Activated CD8-positive, alpha-beta memory T cell treated with anti-CD3 and anti-CD28 coated beads, Interleukin-2, amount 50 U/mL, for 1 hour (primary cell): ENCODE data around the gene TSC22D1.

Experiments
- DNase-seq: peaks from one replicate; pipeline ENCODE4 v3.0.0-alpha.2; 2020; ENCODE audit errors: extremely low read depth

TSC22D1 gene

DNA sequence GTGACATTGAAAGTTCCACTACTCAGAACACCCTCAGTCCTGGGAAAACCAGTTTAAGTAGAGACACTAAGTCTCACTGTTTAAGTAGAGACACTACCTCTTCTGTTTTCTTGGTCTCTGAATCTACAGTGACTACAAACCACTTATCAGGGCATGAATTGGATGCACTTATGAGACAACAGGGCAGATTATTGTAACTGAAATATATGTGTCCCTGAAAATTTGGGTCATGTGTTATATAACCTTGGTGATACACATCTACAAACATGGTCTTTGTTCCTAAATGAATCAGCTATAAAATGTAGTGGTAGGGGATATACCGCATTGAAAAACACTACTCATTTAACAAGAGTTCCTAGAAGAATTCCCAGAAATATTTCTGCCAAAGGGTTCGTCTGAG lies 146.8 kb downstream of the TSC22D1 start:
- no peak for DNase-seq

DNA sequence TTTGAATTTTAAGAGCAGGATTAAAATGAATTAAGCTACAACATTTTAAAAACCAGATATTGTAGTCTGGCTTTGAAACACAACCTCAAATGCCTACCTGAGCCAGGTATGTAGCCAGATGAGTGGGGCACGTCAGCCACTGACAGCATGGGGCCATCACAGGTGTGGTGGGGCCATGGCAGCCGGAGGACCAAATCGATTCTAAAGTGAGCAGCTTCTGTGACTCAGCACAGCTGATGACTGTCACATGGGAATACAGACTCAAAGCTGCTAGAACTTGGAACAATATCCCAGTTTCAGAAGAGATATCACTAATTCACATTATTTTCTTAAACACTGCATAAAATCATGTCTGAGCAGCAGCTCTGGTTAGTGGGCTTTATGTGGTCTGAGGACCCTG lies 149.7 kb downstream of the TSC22D1 start:
- no peak for DNase-seq

DNA sequence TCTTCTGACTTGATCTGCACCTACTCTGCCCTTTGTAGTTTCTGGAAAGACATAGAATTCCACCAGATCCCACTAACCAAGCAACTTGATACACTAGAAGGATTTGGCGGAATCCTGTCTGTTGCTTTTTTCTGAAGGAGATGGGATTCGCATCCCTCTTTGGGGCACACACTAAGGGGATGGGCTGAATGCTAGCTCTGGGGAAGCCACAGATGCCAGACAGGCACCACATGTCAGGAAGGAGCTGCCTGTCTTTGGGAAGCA lies 150.4 kb downstream of the TSC22D1 start:
- DNase-seq = no peak

DNA sequence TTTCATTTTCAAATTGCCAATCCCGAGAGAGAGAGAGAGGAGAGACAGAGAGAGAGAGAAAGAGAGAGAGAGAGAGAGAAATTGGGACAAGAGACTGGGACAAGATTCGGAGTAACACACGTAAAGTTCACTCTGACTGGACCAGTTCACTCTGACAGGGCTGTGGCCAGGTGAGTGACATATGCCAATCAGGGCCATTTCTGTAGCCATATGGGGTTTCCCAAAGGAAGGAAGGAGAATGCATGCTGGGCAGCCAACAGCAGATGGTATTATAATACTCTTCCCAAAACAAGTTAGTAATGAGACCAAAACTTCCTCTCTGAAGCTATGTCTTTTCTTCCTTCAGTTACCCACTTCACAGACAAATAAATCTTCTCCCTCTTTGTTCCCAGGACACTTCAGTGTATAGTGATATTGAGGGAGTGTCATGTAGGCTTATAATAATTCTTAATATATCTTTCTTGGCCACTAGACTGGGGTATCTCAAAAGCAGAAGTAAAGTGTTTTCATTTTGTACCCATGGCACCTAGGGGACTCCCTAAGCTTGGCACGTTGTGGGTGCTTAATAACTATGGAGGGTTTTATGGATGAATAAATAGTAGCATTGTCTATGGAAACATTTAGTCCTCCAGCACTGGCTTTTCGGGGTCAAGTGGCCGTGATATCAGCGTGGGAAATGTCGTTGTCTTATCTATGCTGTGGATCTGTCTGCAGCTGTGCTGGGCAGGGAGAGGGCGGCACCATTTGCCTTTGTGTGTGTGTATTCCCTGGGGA lies 150.9 kb downstream of the TSC22D1 start:
- no peak for DNase-seq

DNA sequence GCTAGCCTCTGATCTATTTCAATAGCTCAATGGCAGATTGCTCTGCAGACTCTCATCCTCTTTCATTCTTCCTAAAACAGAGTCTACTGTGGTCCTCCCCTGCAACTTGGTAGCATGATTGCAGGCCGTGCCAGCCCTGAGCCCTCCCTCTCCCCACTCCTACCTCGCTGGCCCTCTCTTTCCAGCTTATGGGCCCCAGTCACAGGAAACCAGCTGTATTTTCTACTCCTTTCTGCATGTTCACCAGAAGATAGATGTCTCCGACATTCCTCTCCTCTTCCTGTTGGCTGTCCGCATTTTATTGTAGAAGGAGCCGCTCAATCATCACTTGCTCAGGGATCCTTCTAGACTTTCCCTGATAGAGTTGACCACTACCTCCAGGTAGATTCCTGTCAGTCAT lies 152.3 kb downstream of the TSC22D1 start:
- no peak for DNase-seq

DNA sequence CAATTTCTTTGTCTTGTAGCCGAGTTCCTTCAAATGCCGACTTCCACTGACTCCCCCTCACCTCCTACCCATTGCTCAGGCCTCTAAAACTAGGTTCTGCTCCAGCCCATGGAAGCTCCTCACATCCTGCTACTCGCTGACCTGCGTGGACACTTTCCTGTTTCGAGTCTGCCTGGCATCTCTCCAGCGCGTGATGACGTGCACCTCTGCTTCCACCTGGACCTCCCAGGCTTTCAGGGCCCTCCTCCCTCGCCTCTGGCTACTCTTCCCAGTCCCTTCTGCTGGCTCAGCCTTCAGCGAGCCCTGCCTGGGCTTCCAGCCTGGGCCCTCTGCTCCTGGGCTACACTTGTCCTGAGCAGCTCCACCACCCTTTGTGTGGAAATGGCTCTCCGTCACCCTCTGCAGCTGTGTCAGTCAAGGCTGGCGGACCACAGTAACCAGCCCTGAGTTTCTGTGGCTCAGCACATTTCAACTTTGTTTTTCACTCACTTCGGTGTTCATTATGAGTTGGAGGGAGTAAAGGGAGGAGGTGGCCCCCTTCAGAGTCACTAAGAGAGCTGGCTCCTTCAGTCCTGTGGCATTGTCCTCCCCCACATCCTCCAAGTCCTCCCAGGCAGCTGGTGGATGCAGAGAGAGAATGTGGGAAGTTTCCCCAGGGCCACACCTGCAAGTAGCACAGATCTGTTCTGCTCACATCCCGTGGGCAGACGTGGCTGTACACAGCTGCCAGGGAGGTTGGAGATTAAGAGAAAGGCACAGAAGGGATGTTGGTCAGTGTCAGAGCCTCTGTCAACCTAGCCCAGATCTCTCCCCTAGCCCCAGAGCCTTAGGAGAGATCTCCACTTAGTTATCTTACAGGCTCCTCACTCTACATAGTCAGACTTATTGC lies 153.1 kb downstream of the TSC22D1 start:
- DNase-seq = no peak

DNA sequence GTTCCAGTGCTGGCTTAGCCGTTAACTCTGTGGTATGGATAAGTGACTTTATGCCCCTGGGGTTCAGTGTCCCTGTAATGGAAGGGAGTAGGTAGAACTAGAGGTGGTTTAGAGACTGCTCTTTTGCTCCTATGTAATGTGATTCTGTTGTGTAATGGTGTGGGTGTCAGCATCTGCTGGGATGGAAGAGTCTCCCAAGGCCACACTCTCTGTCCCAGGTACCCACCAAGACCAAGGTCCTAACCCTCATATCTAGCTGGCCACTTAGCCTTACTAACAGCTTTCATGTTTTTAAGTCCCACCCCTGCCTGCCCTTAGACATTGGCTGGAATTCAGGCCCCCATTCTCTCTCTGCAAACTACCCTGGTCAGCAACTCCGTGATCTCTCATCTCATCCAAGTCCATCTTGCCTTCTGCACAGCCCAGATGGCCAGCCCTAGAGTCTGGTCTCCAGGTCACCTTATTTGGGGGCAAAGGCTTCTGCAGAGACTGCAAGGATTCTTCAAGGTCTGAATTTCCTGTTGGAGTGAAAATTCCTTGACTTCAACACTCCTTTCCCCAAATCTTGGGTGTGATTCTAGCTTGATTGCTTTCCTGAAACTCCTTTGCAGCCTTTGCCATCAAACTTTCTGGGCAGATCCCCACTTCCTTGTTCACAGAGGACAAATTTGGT lies 154.1 kb downstream of the TSC22D1 start:
- no peak for DNase-seq

DNA sequence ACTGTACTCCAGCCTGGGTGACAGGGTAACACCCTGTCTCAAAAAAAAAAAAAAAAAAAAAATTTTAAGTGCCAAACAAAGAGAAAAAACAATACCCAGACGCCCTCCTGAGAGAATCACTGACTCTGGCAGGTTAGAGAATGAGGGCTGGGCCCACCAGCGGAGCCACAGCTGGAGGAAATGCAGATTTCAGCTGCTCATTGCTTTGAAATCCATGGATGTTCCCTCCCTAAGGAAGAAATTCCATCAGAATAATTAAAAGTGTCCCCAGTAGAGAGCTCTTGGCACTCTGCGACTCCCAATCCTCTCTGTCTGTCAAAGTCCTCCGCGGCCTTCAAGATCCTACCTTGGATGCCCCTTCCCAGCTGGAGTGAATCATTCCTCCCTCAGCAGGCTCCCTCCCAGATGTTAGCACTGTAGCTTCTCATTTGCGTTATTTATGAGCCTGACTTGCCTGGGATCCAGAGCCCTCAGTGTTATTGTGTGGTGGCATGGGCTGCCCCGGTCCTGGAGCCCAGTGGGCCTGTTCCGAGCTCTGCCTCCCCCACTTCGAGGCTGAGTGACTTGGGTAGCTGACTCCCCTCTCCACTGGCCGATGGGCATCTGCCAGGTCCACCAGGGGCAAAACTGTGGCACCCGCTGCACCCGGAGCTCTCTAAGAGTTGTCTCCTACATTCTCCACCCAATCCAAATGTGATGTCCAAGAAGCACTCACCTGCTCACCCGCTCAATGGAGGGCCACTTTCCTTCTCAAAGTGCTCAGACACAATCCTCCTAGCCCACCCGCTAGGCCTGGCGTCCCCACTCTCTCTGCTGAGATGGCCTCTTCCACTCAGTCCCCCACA lies 155.5 kb downstream of the TSC22D1 start:
- DNase-seq = no peak

DNA sequence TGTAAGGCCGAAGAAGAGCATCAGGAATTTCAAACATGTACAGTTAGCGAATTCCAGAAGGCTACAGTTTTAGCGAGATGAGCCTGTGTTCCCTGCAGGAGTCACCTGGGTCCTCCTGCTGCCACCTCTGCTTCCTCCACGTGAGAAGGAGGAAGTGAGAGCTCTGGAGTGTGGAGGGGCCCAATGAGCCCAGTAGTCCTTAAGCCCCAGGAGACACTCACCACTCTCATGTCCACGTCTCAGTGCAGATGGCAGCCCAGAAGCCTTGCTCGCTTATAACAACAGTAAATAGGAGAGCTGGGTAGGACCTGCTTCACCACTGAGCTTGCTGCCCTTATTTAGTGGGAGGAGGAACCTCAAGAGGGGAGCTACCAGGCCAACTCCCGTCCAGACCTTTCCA lies 158.3 kb downstream of the TSC22D1 start:
- no peak for DNase-seq

DNA sequence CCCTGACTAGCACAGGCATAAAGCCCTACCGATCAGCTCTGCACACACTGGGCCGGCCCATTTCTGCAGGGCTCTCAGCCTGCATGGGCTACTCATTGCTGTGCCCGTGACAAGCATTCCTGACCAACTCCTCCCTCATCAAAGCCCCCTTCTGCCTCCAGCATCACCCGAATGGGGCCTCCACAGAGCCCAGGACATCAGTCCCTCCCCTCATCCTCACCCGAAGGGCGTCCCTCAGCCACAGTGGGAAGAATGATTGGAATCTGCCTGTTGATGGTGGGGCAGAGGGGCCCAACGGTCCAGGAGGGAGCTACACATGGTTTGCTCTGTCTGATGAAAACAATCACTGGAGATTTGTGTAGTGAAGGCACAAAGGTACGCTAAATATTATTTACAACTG lies 158.7 kb downstream of the TSC22D1 start:
- no peak for DNase-seq

DNA sequence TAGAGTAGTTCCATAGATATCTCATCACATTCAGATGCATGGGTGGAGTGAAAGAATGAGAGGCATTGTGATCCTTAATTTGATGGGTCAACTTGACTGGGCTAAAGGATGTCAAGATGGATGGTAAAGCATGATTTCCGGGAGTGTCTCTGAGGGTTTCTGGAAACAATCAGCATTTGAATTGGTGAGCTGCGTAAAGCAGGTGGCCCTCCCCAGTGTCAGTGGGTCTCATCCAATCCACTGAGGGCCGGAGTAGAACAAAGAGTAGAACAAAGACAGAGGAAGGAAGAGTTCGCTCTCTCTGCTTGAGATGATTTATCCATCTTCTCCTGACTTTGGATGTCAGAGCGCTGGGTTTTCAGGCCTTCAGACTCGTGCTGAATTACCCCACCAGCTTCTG lies 159.4 kb downstream of the TSC22D1 start:
- DNase-seq = no peak

DNA sequence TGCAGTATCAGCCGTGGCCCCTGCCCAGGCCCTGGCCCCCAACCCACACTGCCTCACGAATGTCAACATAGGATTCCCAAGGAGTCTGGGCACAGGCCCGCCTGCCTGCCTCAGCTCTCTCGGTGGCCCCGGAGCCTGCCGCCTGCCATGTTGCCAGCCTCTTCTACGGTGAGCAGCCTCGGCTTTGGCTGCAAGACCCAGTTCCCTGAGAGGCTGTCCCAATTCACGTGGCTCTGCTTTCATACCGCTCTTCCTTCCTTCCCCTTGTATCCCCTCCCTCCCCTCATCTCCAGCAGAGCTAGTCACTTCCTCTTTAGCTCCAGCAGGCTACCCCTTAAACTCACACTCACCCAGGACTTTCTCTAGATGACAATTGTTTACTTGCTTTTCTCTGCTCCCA lies 159.8 kb downstream of the TSC22D1 start:
- DNase-seq = no peak

DNA sequence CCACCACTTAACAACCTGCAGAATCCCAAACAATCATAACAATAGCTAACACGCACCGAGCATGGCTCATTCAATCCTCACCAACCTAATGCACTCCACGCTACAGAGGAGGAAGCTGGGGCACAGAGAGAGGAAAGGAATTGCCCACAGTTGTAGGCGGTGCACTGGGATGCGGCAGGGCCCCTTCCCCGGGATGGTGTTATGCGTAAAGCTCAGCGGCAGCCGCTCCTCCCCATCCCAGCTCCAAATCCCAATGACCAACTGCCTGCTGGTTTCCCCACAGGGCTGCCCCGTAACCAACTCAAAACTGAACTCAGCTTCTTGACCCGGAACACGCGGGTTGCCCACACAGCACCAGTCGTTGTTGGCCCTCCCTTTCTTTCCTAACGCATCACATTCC lies 160.3 kb downstream of the TSC22D1 start:
- no peak for DNase-seq

DNA sequence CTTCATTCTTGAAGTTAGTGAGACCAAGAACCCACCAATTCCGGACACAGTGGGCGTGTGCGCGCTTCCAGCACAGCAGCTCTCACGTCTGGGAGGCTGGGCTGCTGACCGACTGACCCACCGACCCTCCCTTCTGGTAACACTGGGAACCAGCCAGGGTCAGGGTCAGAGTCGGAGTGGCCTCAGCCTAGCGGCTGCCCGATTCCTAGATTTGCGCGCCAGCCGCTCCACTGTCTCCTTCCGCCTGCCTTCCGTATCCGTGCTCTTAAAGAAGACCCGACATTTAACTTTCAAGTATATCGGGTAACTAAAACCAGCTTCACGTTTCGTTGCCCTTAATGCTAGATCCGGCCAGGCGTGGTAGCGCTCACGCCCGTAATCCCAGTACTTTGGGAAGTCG lies 161.4 kb downstream of the TSC22D1 start:
- no peak for DNase-seq

DNA sequence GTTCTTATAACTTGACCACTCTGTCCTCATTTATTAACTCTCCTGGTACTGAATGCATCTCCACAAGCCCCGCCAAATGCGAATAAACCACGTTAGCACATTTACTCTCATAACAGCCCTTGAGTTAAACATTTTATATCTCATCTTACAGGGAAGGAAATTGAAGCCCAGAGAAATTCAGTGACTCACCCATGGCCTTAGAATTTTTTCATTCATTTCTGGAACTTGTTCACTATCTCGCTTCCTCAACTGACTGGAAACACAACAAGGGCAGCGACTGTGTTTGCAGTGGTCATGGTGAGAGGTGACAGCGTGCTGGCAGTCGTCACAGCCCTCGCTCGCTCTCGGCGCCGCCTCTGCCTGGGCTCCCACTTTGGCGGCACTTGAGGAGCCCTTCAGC lies 163.0 kb downstream of the TSC22D1 start:
- DNase-seq = no peak

DNA sequence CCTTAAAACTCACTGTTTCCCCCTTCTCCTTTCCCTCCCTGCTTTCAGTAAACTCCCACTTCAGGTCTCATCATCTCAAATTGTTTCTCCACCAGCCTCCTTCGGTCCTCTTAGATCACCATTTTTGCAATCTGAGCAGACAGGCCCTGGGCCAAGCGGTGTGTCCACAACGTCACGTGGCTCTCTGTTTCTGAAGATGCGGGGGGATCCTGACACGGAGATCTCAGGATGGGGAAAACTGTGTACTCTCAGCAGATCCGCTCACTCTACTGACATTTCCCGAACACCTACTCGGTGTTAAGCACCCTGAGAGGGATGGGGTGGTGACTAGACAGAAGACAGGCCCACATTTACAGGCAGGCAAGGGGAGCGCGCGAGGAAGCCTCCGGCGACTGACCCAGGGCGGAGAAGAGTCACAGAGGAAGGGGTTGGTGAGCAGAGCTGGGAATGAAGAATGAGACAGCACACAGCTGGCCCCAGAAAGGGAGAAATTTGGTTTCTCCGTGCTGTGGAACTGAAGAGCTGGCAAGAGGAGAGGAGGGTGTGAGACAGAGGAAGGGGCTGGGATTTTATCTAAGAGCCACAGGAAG lies 163.7 kb downstream of the TSC22D1 start:
- DNase-seq = no peak

DNA sequence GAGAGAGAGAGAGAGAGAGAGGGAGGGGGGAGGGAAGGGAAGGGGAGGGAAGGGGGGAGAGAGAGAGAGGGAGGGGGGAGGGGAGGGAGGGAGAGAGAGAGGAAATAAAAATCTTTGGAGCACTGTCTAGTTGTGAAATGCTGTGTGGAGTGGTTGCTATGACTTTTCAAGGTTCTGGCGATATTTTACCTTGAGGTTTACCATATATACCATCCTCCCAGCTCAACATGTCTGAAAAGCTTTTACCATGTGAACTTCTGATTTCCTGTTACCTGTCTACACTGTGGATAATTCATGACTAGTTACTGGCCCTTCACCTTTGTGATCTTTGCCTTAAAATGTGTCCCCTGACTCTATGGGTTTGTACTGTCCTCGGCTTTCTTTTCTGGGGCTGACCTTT lies 164.3 kb downstream of the TSC22D1 start:
- DNase-seq = no peak

DNA sequence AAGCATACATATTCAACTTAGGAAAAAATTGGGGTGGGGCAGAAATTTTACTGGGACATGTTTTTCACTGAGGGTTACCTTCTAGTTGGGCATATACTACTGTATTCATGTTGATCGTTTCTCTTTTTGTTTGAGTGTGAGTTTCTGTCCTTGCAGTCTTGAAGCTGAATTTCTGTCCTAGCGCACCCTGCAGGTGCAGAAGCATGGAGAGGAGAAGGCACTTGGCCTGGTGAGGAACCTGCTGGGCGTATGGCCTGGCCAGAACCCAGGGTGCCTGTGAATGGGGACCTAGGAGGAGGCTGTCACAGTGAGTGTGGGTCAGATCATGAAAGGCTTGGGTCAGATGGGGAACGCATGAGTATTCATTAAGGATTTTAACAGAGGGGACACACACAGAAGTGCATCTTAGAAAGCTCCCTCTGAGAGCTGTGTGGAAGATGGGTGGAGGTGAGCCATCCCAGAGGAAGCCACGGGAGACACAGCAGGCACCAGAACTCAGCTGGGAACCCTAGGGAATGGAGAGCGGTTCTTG lies 165.7 kb downstream of the TSC22D1 start:
- no peak for DNase-seq

DNA sequence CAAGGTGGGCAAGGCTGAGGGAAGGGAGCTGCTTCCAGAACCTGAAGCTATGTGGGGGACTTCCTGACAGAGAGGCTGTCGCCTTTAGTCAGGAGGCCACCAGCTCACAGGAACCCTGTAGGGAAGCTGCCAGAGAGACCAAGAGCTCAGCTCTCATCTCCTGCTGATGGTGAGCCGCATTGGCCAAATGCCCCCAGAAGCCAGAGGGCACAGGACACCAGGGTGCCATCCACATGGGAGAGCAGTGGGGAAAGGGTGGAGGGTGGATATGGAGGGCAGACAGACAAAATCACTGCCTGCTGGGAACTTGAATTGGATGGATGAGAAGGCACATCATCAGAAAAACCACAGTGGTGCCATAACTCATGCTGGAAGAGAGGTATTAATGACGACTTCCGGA lies 166.5 kb downstream of the TSC22D1 start:
- DNase-seq = no peak

DNA sequence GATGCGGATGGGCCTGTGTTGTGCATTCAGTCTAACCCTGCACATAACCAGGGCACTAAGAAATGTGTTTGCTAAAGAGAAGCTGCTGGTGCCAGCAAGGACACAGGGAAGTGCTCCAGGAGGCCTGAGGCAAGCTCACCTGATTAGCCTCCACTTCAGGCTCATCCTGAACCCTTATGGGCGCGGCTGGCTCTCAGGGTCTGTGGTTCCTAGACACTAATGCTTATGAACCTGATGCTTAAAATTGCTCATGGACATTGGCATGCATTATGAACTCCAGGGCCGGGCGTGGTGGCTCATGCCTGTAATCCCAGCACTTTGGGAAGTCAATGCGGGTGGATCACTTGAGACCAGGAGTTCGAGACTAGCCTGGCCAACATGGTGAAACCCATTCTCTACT lies 168.2 kb downstream of the TSC22D1 start:
- no peak for DNase-seq

DNA sequence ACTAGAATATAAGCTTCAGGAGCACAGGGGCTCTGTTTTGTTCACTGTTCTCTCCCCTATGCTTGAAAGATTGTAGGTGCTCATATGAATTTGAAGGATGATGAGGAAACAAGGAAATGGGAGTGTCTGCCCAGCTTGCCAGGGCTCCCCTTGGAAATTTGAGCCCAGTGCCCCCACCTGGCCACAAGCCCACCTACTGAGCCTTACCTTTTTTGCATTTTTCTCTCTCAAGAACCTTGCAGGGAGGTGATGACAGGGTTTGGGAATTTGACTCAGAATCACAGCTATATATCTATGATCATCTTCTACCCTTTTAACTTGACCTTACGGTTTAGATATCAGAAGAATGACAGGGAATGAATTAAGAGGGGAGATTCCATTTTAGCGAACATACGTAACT lies 168.8 kb downstream of the TSC22D1 start:
- DNase-seq = no peak
